ENCODE measurements around the gene DGLUCY.
A peak's percentile ranks its signal among the peaks of the same experiment; 100 is the strongest.

Gene DGLUCY

DNA sequence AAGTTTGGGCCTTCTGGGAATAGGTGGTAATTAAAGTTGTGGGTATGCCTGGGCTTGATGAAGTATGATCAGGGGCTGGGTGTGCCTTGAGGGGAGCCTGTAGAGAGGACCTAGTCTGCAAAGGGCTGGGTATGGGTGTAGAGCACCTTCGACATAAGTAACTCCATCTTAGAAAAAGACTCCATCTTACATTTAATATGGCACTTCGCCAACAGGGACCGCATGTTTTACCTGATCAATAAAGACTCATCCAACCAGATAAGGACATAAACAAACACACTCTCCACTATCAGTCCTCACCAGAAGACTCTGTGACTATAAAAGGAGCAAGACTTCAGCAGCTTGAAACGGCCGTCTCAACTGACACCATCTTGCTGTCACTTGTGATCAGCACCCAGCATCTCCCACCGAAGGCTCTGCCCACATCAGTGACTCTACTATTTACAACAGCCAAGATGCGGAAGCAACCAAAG, 154.1 kb downstream of the DGLUCY start:
- POLR2A ChIA-PET = no interaction called here
- no peak overlapping the region for H3K4me3 ChIP-seq (ENCODE audit: low read depth, low read length)
- CTCF ChIA-PET = interaction anchor here (1.0 to 1.1 kb wide), 2 partner anchors 16 to 18 kb away, joined by 3 read pairs; no protein-coding TSS in a partner anchor
- H3K27ac ChIP-seq (ENCODE audit: extremely low read depth, low read depth, low read length) = no peak overlapping the region
- TF ChIP-seq GLI2 (tag by site-specific recombination; IDR thresholded peaks at IDR 0.05; ENCODE audit: borderline replicate concordance, low read depth) (no peak), ZNF830 (tag by site-specific recombination; IDR thresholded peaks at IDR 0.05; ENCODE audit: low read depth) (no peak), ZNF555 (tag by site-specific recombination; conservative IDR thresholded peaks at IDR 0.05) (no peak), ZNF48 (tag by site-specific recombination; IDR thresholded peaks at IDR 0.05) (no peak), ZNF610 (tag by site-specific recombination; IDR thresholded peaks at IDR 0.05; ENCODE audit: borderline replicate concordance) (no peak), ZNF391 (tag by site-specific recombination; IDR thresholded peaks at IDR 0.05; ENCODE audit: borderline replicate concordance, low read depth) (no peak), SETDB1 (IDR thresholded peaks at IDR 0.05; ENCODE audit: insufficient read length, low read length) (no peak), ZNF791 (tag by site-specific recombination; IDR thresholded peaks at IDR 0.05) (no peak), ZNF558 (tag by site-specific recombination; IDR thresholded peaks at IDR 0.05) (no peak), ZNF114 (tag by site-specific recombination; IDR thresholded peaks at IDR 0.05) (no peak), SP2 (tag by site-specific recombination; IDR thresholded peaks at IDR 0.05) (no peak), TRIM28 (IDR thresholded peaks at IDR 0.05; ENCODE audit: borderline replicate concordance, low read length) (no peak), ZNF133 (tag by site-specific recombination; IDR thresholded peaks at IDR 0.05) (no peak), ZNF837 (tag by site-specific recombination; IDR thresholded peaks at IDR 0.05) (no peak), ZNF629 (tag by site-specific recombination; IDR thresholded peaks at IDR 0.05) (no peak), ZNF473 (tag by site-specific recombination; IDR thresholded peaks at IDR 0.05) (no peak), ZNF639 (tag by site-specific recombination; IDR thresholded peaks at IDR 0.05) (no peak), SCRT1 (tag by site-specific recombination; IDR thresholded peaks at IDR 0.05; ENCODE audit: borderline replicate concordance) (no peak)
- no peaks in the 10 kb centered on the region for H3K4me1 ChIP-seq (ENCODE audit: control insufficient read depth, insufficient read depth, low read length)
- peaks cover 0 to 7% of the 10 kb centered on the region in 2 experiments; a peak in 1 of 3 replicates for H3K36me3 ChIP-seq (ENCODE audit: control insufficient read depth in 2 of 2, insufficient read depth in 1 of 2, low read length in 2 of 2)
- no peaks in the 10 kb centered on the region for H3K9me3 ChIP-seq (ENCODE audit: control insufficient read depth, insufficient read depth, low read depth, low read length)

DNA sequence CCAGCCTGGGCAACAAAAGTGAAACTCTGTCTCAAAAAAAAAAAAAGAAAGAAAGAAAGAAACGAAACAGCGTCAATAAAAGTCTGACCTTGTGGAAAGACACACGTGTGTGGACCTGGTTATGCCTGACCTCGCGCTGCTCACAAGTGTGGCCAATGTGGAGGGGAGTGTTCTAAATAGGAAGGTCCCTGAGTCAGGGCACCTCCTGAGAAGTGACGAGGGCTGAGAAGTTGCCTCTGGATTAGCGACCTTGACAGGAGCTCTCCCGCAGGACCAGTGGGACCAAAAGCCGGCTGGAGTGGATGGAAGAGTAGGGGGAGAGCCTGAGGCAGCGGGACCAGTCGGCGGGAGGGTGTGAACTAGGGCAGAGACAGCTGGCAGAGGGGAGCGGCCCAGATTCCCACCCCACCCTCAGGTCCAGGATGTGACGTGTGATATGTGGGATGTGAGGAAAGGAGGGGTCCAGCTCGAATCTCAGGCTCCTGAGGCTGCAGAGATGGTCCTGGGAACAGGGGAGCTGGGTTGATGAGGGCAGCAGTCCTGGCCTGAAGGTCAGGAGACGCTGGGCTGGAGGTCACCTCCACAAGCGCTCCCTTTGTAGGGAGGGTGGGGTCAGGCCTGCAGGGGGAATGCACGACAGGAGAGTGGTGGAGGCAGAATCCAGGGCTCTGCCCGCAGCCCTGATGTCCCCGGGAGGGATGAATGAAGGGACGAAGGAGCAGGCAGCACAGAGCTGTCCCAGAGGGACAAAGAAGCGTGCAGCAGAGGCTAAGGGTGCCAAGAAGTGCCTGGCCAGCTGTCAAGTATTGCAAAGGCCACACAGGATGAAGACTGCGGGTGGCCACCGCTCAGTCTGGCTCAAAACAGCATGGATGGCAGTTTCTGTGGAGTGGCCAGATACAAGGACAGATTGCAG, 155.5 kb downstream of the DGLUCY start:
- no peak overlapping the region for H3K4me3 ChIP-seq (ENCODE audit: low read depth, low read length)
- no peaks in the 10 kb centered on the region for H3K9me3 ChIP-seq (ENCODE audit: control insufficient read depth, insufficient read depth, low read depth, low read length)
- TF ChIP-seq YY2 (tag by site-specific recombination; IDR thresholded peaks at IDR 0.05) = no peak
- TF ChIP-seq, protein P1, sequence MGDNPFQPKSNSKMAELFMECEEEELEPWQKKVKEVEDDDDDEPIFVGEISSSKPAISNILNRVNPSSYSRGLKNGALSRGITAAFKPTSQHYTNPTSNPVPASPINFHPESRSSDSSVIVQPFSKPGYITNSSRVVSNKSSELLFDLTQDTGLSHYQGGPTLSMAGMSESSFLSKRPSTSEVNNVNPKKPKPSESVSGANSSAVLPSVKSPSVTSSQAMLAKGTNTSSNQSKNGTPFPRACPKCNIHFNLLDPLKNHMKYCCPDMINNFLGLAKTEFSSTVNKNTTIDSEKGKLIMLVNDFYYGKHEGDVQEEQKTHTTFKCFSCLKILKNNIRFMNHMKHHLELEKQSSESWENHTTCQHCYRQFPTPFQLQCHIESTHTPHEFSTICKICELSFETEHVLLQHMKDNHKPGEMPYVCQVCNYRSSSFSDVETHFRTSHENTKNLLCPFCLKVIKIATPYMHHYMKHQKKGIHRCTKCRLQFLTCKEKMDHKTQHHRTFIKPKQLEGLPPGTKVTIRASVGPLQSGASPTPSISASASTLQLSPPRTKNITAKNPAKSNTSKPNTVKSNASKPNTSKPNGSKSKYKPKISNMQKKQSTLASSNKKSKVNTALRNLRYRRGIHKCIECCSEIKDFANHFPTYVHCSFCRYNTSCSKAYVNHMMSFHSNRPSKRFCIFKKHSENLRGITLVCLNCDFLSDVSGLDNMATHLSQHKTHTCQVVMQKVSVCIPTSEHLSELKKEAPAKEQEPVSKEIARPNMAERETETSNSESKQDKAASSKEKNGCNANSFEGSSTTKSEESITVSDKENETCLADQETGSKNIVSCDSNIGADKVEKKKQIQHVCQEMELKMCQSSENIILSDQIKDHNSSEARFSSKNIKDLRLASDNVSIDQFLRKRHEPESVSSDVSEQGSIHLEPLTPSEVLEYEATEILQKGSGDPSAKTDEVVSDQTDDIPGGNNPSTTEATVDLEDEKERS (tag by site-specific recombination; IDR thresholded peaks at IDR 0.05) = no peak
- TF ChIP-seq ZNF37A (tag by site-specific recombination; IDR thresholded peaks at IDR 0.05) = no peak
- TF ChIP-seq ZIC2 (tag by site-specific recombination; IDR thresholded peaks at IDR 0.05) = peak; percentile 38; the same call in 1 of the 2 replicates
- TF ChIP-seq PRDM4 (tag by site-specific recombination; IDR thresholded peaks at IDR 0.05) = no peak
- no peak for TF ChIP-seq ZNF175 (tag by site-specific recombination; IDR thresholded peaks at IDR 0.05)
- peak; percentile 84 for TF ChIP-seq KLF1 (tag by site-specific recombination; IDR thresholded peaks at IDR 0.05)
- TF ChIP-seq ZNF18 (tag by site-specific recombination; IDR thresholded peaks at IDR 0.05) = 0 out of 2 replicates have a peak, but pooled peaks have one; percentile 45
- H3K4me1 ChIP-seq (ENCODE audit: control insufficient read depth, insufficient read depth, low read length) = no peaks in the 10 kb centered on the region
- no peak overlapping the region for H3K27ac ChIP-seq (ENCODE audit: extremely low read depth, low read depth, low read length)
- POLR2A ChIA-PET = no interaction called here
- CTCF ChIA-PET = no interaction called here
- H3K36me3 ChIP-seq (ENCODE audit: control insufficient read depth in 2 of 2, insufficient read depth in 1 of 2, low read length in 2 of 2) = peaks cover 0 to 7% of the 10 kb centered on the region in 2 experiments; a peak in 1 of 3 replicates
